GM23338 (cell line): ENCODE data around the gene UBASH3B. TPM values are rescaled to one million over a fixed set of nuclear protein-coding genes. Genes with fewer than 3 reads are reported as not detected.

Source experiments
- ATAC-seq: fragments of 200-7000 bp; cut with Tn5 transposase; 3 replicates; pipeline ENCODE4 v1.9.1; 2020
- DNase-seq: peaks from one replicate; pipeline ENCODE4 v3.0.0-alpha.2; 2015; ENCODE audit warnings: low spot score
- H2AFZ ChIP-seq: fragments of 200-600 bp; sonication (generic); 2 replicates; pipeline ENCODE4 v1.8.0; 2016; ENCODE audit warnings: antibody characterized with exemption, mild to moderate bottlenecking, moderate library complexity
- H3F3A ChIP-seq: fragments of 200-600 bp; sonication (generic); replicated peaks from 2 replicates; pipeline ENCODE4 v1.8.0; 2017; ENCODE audit warnings: antibody characterized with exemption, mixed run types, low read depth
- H3K27ac ChIP-seq: fragments of 200-600 bp; sonication (generic); 2 replicates; pipeline ENCODE4 v1.6.1; 2016; ENCODE audit warnings: low read depth
- H3K27me3 ChIP-seq: fragments of 200-600 bp; sonication (generic); 2 replicates; pipeline ENCODE4 v1.8.0; 2016; ENCODE audit warnings: mild to moderate bottlenecking, mixed run types, moderate library complexity; ENCODE audit not compliant: insufficient read depth
- H3K36me3 ChIP-seq: fragments of 200-600 bp; sonication (generic); 2 replicates; pipeline ENCODE4 v1.8.0; 2016; ENCODE audit warnings: mild to moderate bottlenecking; ENCODE audit not compliant: insufficient read depth
- H3K4me1 ChIP-seq: fragments of 200-600 bp; sonication (generic); 2 replicates; pipeline ENCODE4 v1.8.0; 2016; ENCODE audit warnings: mild to moderate bottlenecking, moderate library complexity; ENCODE audit not compliant: insufficient read depth
- H3K4me2 ChIP-seq: fragments of 200-600 bp; sonication (generic); 2 replicates; pipeline ENCODE4 v1.7.1; 2017; ENCODE audit warnings: mixed run types
- H3K4me3 ChIP-seq: fragments of 200-600 bp; sonication (generic); 2 replicates; pipeline ENCODE4 v1.6.1; 2016; ENCODE audit warnings: mixed run types
- H3K79me2 ChIP-seq: fragments of 200-600 bp; sonication (generic); replicated peaks from 2 replicates; pipeline ENCODE4 v1.8.0; 2017; ENCODE audit warnings: mild to moderate bottlenecking; ENCODE audit not compliant: insufficient read depth
- H3K9me2 ChIP-seq: fragments of 200-600 bp; sonication (generic); 2 replicates; pipeline ENCODE4 v1.8.0; 2017; ENCODE audit not compliant: insufficient read depth
- H4K20me1 ChIP-seq: fragments of 200-600 bp; sonication (generic); replicated peaks from 2 replicates; pipeline ENCODE4 v1.8.0; 2017; ENCODE audit warnings: mild to moderate bottlenecking; ENCODE audit not compliant: insufficient read depth
- H3K27ac Mint-ChIP-seq: 2 replicates; pipeline ENCODE4 v1.8.0; 2020; ENCODE audit warnings: inconsistent platforms, mild to moderate bottlenecking, moderate library complexity, mixed read lengths
- H3K27me3 Mint-ChIP-seq: 3 replicates; pipeline ENCODE4 v1.8.0; 2022; ENCODE audit warnings: low read depth, mild to moderate bottlenecking, moderate library complexity, mixed read lengths, inconsistent platforms; ENCODE audit not compliant: insufficient read depth, poor library complexity
- H3K36me3 Mint-ChIP-seq: 3 replicates; pipeline ENCODE4 v1.8.0; 2021; ENCODE audit warnings: low read depth, mild to moderate bottlenecking, inconsistent platforms, moderate library complexity, mixed read lengths
- H3K4me1 Mint-ChIP-seq: 3 replicates; pipeline ENCODE4 v1.8.0; 2020; ENCODE audit warnings: mild to moderate bottlenecking, inconsistent platforms, mixed read lengths
- H3K4me3 Mint-ChIP-seq: 3 replicates; pipeline ENCODE4 v1.8.0; 2021; ENCODE audit warnings: moderate library complexity, mild to moderate bottlenecking, inconsistent platforms, mixed read lengths
- H3K9me3 Mint-ChIP-seq: 3 replicates; pipeline ENCODE4 v1.8.0; 2020; ENCODE audit warnings: moderate library complexity, mild to moderate bottlenecking, inconsistent platforms, mixed read lengths
- CREB1 ChIP-seq: fragments of 250-450 bp; sonication (Bioruptor Pico); IDR thresholded peaks from 2 replicates; pipeline ENCODE4 v1.5.0; 2020; ENCODE audit warnings: low read depth, mild to moderate bottlenecking, moderate library complexity
- EZH2 ChIP-seq: fragments of 200-600 bp; sonication (generic); IDR thresholded peaks from one replicate; pipeline ENCODE4 v1.8.0; 2017; ENCODE audit warnings: antibody characterized with exemption, mild to moderate bottlenecking, low read depth; ENCODE audit not compliant: unreplicated experiment
- EZH2phosphoT487 ChIP-seq: fragments of 200-600 bp; sonication (generic); IDR thresholded peaks from one replicate; pipeline ENCODE4 v1.8.1; 2018; ENCODE audit warnings: antibody characterized with exemption; ENCODE audit not compliant: unreplicated experiment
- NANOG ChIP-seq: IDR thresholded peaks from 2 replicates; pipeline ENCODE4 v1.6.1; 2016; ENCODE audit warnings: antibody characterized with exemption, borderline replicate concordance
- POLR2AphosphoS5 ChIP-seq: IDR thresholded peaks from 2 replicates; pipeline ENCODE4 v1.6.1; 2016; ENCODE audit warnings: antibody characterized with exemption, low read depth
- STAT1 ChIP-seq: IDR thresholded peaks from one replicate; pipeline ENCODE4 v1.6.1; 2016; ENCODE audit warnings: antibody characterized with exemption; ENCODE audit not compliant: unreplicated experiment
- ZNF331 ChIP-seq: fragments of 250-450 bp; sonication (Bioruptor Pico); IDR thresholded peaks from 2 replicates; pipeline ENCODE4 v1.5.0; 2020; ENCODE audit warnings: low read depth, mild to moderate bottlenecking, moderate library complexity
- polyA plus RNA-seq: library from polyadenylated mRNA; unstranded; fragments of >200 nt; fragmentation: Nextera tagmentation; extraction: Ambion mirVana; gene quantifications from 2 replicates; pipeline ENCODE4 v1.2.1, GENCODE V29; 2016
- total RNA-seq: library from RNA; depleted of rRNA; stranded (reverse); fragments of >200 nt; shearing (Covaris generic); gene quantifications from 2 replicates; pipeline ENCODE4 v1.2.3, GENCODE V29; 2014
- TF ChIP-seq, protein P1 (sequence below): IDR thresholded peaks from one replicate; pipeline ENCODE4 v1.6.1; 2018; ENCODE audit warnings: antibody characterized with exemption; ENCODE audit not compliant: unreplicated experiment
- TF ChIP-seq, protein P2 (sequence below): IDR thresholded peaks from 2 replicates; pipeline ENCODE4 v1.6.1; 2016; ENCODE audit warnings: antibody characterized with exemption
- TF ChIP-seq, protein P3 (sequence below): fragments of 250-450 bp; sonication (Bioruptor Pico); IDR thresholded peaks from 2 replicates; pipeline ENCODE4 v1.5.0; 2020; ENCODE audit warnings: mild to moderate bottlenecking, moderate library complexity
- TF ChIP-seq, protein P4 (sequence below), 2 experiments: fragments of 200-600 bp in 1 of 2; sonication (generic) in 1 of 2; conservative IDR thresholded peaks; 2 replicates each; pipeline versions ENCODE4 v1.5.1 to v1.6.1; 2016 to 2017; ENCODE audit warnings: antibody characterized with exemption in 2 of 2, low read depth in 2 of 2, mild to moderate bottlenecking in 2 of 2, moderate library complexity in 1 of 2

The UBASH3B gene
- total and polyA plus RNA-seq, 2 experiments from 2014 or later, result 2.1 to 12.0 TPM

DNA sequence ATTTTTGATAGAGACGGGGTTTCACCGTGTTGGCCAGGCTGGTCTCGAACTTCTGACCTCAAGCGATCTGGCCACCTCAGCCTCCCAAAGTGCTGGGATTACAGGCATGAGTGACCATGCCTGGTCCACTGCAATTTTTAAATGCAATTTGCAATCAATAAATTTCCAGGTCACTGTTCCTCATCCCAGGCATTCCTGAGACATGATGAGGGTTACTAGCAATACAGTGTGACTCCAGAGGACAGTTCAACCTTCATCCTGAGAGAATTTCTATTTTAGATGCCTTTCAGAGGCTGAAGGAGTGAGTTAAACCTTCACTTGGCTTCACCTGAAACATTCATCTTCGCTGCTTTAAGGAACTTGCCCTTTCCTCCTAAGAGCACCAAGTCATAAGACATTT is 9.7 kb upstream of the UBASH3B start (continued):
- TF ChIP-seq, protein P1, sequence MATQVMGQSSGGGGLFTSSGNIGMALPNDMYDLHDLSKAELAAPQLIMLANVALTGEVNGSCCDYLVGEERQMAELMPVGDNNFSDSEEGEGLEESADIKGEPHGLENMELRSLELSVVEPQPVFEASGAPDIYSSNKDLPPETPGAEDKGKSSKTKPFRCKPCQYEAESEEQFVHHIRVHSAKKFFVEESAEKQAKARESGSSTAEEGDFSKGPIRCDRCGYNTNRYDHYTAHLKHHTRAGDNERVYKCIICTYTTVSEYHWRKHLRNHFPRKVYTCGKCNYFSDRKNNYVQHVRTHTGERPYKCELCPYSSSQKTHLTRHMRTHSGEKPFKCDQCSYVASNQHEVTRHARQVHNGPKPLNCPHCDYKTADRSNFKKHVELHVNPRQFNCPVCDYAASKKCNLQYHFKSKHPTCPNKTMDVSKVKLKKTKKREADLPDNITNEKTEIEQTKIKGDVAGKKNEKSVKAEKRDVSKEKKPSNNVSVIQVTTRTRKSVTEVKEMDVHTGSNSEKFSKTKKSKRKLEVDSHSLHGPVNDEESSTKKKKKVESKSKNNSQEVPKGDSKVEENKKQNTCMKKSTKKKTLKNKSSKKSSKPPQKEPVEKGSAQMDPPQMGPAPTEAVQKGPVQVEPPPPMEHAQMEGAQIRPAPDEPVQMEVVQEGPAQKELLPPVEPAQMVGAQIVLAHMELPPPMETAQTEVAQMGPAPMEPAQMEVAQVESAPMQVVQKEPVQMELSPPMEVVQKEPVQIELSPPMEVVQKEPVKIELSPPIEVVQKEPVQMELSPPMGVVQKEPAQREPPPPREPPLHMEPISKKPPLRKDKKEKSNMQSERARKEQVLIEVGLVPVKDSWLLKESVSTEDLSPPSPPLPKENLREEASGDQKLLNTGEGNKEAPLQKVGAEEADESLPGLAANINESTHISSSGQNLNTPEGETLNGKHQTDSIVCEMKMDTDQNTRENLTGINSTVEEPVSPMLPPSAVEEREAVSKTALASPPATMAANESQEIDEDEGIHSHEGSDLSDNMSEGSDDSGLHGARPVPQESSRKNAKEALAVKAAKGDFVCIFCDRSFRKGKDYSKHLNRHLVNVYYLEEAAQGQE, result no peak
- TF ChIP-seq NANOG (no peak), POLR2AphosphoS5 (no peak), EZH2phosphoT487 (no peak)

DNA sequence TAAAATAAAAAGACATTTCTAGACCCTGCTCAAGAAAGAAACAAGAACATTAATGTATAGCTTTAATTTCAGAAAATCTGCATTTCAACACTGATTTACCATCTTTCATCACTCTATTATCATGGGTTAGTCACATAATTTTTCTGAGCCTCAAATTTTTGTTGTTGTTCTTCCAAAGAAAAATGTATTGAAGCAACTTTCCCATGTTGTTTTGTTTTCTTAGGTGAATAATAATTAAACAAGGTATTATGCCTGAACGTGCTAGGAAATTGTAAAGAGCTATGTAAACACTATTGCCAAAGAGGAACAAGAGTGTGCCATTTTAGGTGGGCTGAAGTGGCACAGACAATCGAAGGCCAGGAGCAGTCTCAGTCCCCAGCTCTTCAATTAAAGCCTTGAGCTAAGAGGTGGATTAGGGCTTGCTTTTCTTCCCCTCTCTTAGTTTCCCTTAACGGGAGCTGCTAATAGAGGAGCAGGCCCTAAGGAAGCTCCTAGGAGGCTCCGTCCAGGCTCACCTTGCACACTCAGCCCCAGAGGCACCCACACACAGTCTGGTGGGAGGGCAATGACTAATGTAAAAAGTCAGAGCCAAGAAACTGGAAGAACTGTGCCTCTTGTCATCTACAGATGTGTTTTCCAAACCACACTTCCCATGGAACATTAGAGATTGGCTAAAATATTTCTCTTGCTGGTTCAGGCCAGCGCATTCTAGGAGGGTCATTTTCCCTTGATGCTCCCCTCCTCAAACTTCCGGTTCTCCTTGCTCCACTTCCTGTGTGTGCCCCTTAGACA is 8.8 kb upstream of the UBASH3B start:
- Histone ChIP-seq H3F3A (no peaks in the 10 kb centered on the region), H3K4me2 (no peak overlapping the region), H3K36me3 (no peaks in the 10 kb centered on the region), H3K27me3 (no peaks in the 10 kb centered on the region), H3K79me2 (no peaks in the 10 kb centered on the region), H3K9me2 (no peaks in the 10 kb centered on the region), H2AFZ (peak overlapping the region; percentile 69), H3K27ac (no peak overlapping the region), H3K4me3 (no peak overlapping the region), H3K4me1 (no peaks in the 10 kb centered on the region), H4K20me1 (no peaks in the 10 kb centered on the region)
- ATAC-seq (no peak), DNase-seq (no peak)
- Mint-ChIP-seq H3K27me3 (peaks cover 5% of the 10 kb centered on the region), H3K9me3 (no peaks in the 10 kb centered on the region), H3K36me3 (no peaks in the 10 kb centered on the region), H3K4me3 (no peak overlapping the region), H3K4me1 (no peaks in the 10 kb centered on the region), H3K27ac (no peak overlapping the region)
- TF ChIP-seq ZNF331 (CRISPR knock-in tag) (no peak), STAT1 (no peak), EZH2phosphoT487 (no peak), EZH2 (no peak), POLR2AphosphoS5 (no peak), CREB1 (CRISPR knock-in tag) (no peak), NANOG (no peak)
- TF ChIP-seq, protein P2, sequence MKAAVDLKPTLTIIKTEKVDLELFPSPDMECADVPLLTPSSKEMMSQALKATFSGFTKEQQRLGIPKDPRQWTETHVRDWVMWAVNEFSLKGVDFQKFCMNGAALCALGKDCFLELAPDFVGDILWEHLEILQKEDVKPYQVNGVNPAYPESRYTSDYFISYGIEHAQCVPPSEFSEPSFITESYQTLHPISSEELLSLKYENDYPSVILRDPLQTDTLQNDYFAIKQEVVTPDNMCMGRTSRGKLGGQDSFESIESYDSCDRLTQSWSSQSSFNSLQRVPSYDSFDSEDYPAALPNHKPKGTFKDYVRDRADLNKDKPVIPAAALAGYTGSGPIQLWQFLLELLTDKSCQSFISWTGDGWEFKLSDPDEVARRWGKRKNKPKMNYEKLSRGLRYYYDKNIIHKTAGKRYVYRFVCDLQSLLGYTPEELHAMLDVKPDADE, result no peak
- TF ChIP-seq, protein P3, sequence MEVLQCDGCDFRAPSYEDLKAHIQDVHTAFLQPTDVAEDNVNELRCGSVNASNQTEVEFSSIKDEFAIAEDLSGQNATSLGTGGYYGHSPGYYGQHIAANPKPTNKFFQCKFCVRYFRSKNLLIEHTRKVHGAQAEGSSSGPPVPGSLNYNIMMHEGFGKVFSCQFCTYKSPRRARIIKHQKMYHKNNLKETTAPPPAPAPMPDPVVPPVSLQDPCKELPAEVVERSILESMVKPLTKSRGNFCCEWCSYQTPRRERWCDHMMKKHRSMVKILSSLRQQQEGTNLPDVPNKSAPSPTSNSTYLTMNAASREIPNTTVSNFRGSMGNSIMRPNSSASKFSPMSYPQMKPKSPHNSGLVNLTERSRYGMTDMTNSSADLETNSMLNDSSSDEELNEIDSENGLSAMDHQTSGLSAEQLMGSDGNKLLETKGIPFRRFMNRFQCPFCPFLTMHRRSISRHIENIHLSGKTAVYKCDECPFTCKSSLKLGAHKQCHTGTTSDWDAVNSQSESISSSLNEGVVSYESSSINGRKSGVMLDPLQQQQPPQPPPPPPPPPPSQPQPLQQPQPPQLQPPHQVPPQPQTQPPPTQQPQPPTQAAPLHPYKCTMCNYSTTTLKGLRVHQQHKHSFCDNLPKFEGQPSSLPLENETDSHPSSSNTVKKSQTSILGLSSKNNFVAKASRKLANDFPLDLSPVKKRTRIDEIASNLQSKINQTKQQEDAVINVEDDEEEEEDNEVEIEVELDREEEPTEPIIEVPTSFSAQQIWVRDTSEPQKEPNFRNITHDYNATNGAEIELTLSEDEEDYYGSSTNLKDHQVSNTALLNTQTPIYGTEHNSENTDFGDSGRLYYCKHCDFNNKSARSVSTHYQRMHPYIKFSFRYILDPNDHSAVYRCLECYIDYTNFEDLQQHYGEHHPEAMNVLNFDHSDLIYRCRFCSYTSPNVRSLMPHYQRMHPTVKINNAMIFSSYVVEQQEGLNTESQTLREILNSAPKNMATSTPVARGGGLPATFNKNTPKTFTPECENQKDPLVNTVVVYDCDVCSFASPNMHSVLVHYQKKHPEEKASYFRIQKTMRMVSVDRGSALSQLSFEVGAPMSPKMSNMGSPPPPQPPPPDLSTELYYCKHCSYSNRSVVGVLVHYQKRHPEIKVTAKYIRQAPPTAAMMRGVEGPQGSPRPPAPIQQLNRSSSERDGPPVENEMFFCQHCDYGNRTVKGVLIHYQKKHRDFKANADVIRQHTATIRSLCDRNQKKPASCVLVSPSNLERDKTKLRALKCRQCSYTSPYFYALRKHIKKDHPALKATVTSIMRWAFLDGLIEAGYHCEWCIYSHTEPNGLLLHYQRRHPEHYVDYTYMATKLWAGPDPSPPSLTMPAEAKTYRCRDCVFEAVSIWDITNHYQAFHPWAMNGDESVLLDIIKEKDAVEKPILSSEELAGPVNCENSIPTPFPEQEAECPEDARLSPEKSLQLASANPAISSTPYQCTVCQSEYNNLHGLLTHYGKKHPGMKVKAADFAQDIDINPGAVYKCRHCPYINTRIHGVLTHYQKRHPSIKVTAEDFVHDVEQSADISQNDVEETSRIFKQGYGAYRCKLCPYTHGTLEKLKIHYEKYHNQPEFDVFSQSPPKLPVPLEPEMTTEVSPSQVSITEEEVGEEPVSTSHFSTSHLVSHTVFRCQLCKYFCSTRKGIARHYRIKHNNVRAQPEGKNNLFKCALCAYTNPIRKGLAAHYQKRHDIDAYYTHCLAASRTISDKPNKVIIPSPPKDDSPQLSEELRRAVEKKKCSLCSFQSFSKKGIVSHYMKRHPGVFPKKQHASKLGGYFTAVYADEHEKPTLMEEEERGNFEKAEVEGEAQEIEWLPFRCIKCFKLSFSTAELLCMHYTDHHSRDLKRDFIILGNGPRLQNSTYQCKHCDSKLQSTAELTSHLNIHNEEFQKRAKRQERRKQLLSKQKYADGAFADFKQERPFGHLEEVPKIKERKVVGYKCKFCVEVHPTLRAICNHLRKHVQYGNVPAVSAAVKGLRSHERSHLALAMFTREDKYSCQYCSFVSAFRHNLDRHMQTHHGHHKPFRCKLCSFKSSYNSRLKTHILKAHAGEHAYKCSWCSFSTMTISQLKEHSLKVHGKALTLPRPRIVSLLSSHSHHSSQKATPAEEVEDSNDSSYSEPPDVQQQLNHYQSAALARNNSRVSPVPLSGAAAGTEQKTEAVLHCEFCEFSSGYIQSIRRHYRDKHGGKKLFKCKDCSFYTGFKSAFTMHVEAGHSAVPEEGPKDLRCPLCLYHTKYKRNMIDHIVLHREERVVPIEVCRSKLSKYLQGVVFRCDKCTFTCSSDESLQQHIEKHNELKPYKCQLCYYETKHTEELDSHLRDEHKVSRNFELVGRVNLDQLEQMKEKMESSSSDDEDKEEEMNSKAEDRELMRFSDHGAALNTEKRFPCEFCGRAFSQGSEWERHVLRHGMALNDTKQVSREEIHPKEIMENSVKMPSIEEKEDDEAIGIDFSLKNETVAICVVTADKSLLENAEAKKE (CRISPR knock-in tag), result no peak
- TF ChIP-seq, protein P4, sequence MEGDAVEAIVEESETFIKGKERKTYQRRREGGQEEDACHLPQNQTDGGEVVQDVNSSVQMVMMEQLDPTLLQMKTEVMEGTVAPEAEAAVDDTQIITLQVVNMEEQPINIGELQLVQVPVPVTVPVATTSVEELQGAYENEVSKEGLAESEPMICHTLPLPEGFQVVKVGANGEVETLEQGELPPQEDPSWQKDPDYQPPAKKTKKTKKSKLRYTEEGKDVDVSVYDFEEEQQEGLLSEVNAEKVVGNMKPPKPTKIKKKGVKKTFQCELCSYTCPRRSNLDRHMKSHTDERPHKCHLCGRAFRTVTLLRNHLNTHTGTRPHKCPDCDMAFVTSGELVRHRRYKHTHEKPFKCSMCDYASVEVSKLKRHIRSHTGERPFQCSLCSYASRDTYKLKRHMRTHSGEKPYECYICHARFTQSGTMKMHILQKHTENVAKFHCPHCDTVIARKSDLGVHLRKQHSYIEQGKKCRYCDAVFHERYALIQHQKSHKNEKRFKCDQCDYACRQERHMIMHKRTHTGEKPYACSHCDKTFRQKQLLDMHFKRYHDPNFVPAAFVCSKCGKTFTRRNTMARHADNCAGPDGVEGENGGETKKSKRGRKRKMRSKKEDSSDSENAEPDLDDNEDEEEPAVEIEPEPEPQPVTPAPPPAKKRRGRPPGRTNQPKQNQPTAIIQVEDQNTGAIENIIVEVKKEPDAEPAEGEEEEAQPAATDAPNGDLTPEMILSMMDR (conservative IDR thresholded peaks at IDR 0.05; ENCODE audit: low read depth in 2 of 2), result no peak
